Spleen (tissue), 7 donors: ENCODE results near the gene FBXW7.
A peak's percentile ranks its signal among the peaks of the same experiment; 100 is the strongest.

Source experiments
- CTCF ChIP-seq, 11 experiments: fragments of 200-600 bp in 7 of 11; fragments of 450-650 bp in 4 of 11; sonication (generic) in 4 of 11; IDR thresholded peaks in 8 of 11; conservative IDR thresholded peaks in 3 of 11; 1 replicate in 7 of 11; 2 replicates in 4 of 11; pipeline versions ENCODE4 v1.4.0 to v1.8.0; 2016 to 2021; ENCODE audit warnings: antibody characterized with exemption in 11 of 11, inconsistent platforms in 4 of 11, mild to moderate bottlenecking in 1 of 11
- POLR2A ChIP-seq, 3 donors: fragments of 450-650 bp; IDR thresholded peaks; one replicate each; pipeline ENCODE4 v1.5.1; 2017; ENCODE audit warnings: antibody characterized with exemption in 3 of 3, mild to moderate bottlenecking in 1 of 3
- donor health status: DM: no; HTN: no; CAD: no; lungs with moderate emphysema.
- donor health status: DM: no; HTN: no; CAD: no.
- donor health status: DM: no; HTN: no; CAD: no.

- TF ChIP-seq CTCF (IDR thresholded peaks at IDR 0.05 in 8 of 11, conservative IDR thresholded peaks at IDR 0.05 in 3 of 11) (peak in 4 of 11 experiments; percentile 24 to 44 (median 32)), POLR2A (IDR thresholded peaks at IDR 0.05) (peak; percentile 66 to 93 (median 89))
These were observed at the start of gene FBXW7 for GRCh38 chr4:152535903-152536544.
